GM23338 (cell line): ENCODE results near the gene BRAF. TPM values are rescaled to one million over a fixed set of nuclear protein-coding genes. Genes with fewer than 3 reads are reported as not detected.
A peak's percentile ranks its signal among the peaks of the same experiment; 100 is the strongest.

Source experiments
- ATAC-seq: fragments of 200-7000 bp; cut with Tn5 transposase; 3 replicates; pipeline ENCODE4 v1.9.1; 2020
- DNase-seq: peaks from one replicate; pipeline ENCODE4 v3.0.0-alpha.2; 2015; ENCODE audit warnings: low spot score
- H2AFZ ChIP-seq: fragments of 200-600 bp; sonication (generic); 2 replicates; pipeline ENCODE4 v1.8.0; 2016; ENCODE audit warnings: antibody characterized with exemption, mild to moderate bottlenecking, moderate library complexity
- H3F3A ChIP-seq: fragments of 200-600 bp; sonication (generic); replicated peaks from 2 replicates; pipeline ENCODE4 v1.8.0; 2017; ENCODE audit warnings: antibody characterized with exemption, mixed run types, low read depth
- H3K27ac ChIP-seq: fragments of 200-600 bp; sonication (generic); 2 replicates; pipeline ENCODE4 v1.6.1; 2016; ENCODE audit warnings: low read depth
- H3K27me3 ChIP-seq: fragments of 200-600 bp; sonication (generic); 2 replicates; pipeline ENCODE4 v1.8.0; 2016; ENCODE audit warnings: mild to moderate bottlenecking, mixed run types, moderate library complexity; ENCODE audit not compliant: insufficient read depth
- H3K36me3 ChIP-seq: fragments of 200-600 bp; sonication (generic); 2 replicates; pipeline ENCODE4 v1.8.0; 2016; ENCODE audit warnings: mild to moderate bottlenecking; ENCODE audit not compliant: insufficient read depth
- H3K4me1 ChIP-seq: fragments of 200-600 bp; sonication (generic); 2 replicates; pipeline ENCODE4 v1.8.0; 2016; ENCODE audit warnings: mild to moderate bottlenecking, moderate library complexity; ENCODE audit not compliant: insufficient read depth
- H3K4me2 ChIP-seq: fragments of 200-600 bp; sonication (generic); 2 replicates; pipeline ENCODE4 v1.7.1; 2017; ENCODE audit warnings: mixed run types
- H3K4me3 ChIP-seq: fragments of 200-600 bp; sonication (generic); 2 replicates; pipeline ENCODE4 v1.6.1; 2016; ENCODE audit warnings: mixed run types
- H3K79me2 ChIP-seq: fragments of 200-600 bp; sonication (generic); replicated peaks from 2 replicates; pipeline ENCODE4 v1.8.0; 2017; ENCODE audit warnings: mild to moderate bottlenecking; ENCODE audit not compliant: insufficient read depth
- H3K9me2 ChIP-seq: fragments of 200-600 bp; sonication (generic); 2 replicates; pipeline ENCODE4 v1.8.0; 2017; ENCODE audit not compliant: insufficient read depth
- H4K20me1 ChIP-seq: fragments of 200-600 bp; sonication (generic); replicated peaks from 2 replicates; pipeline ENCODE4 v1.8.0; 2017; ENCODE audit warnings: mild to moderate bottlenecking; ENCODE audit not compliant: insufficient read depth
- H3K27ac Mint-ChIP-seq: 2 replicates; pipeline ENCODE4 v1.8.0; 2020; ENCODE audit warnings: inconsistent platforms, mild to moderate bottlenecking, moderate library complexity, mixed read lengths
- H3K27me3 Mint-ChIP-seq: 3 replicates; pipeline ENCODE4 v1.8.0; 2022; ENCODE audit warnings: low read depth, mild to moderate bottlenecking, moderate library complexity, mixed read lengths, inconsistent platforms; ENCODE audit not compliant: insufficient read depth, poor library complexity
- H3K36me3 Mint-ChIP-seq: 3 replicates; pipeline ENCODE4 v1.8.0; 2021; ENCODE audit warnings: low read depth, mild to moderate bottlenecking, inconsistent platforms, moderate library complexity, mixed read lengths
- H3K4me1 Mint-ChIP-seq: 3 replicates; pipeline ENCODE4 v1.8.0; 2020; ENCODE audit warnings: mild to moderate bottlenecking, inconsistent platforms, mixed read lengths
- H3K4me3 Mint-ChIP-seq: 3 replicates; pipeline ENCODE4 v1.8.0; 2021; ENCODE audit warnings: moderate library complexity, mild to moderate bottlenecking, inconsistent platforms, mixed read lengths
- H3K9me3 Mint-ChIP-seq: 3 replicates; pipeline ENCODE4 v1.8.0; 2020; ENCODE audit warnings: moderate library complexity, mild to moderate bottlenecking, inconsistent platforms, mixed read lengths
- CREB1 ChIP-seq: fragments of 250-450 bp; sonication (Bioruptor Pico); IDR thresholded peaks from 2 replicates; pipeline ENCODE4 v1.5.0; 2020; ENCODE audit warnings: low read depth, mild to moderate bottlenecking, moderate library complexity
- EZH2 ChIP-seq: fragments of 200-600 bp; sonication (generic); IDR thresholded peaks from one replicate; pipeline ENCODE4 v1.8.0; 2017; ENCODE audit warnings: antibody characterized with exemption, mild to moderate bottlenecking, low read depth; ENCODE audit not compliant: unreplicated experiment
- EZH2phosphoT487 ChIP-seq: fragments of 200-600 bp; sonication (generic); IDR thresholded peaks from one replicate; pipeline ENCODE4 v1.8.1; 2018; ENCODE audit warnings: antibody characterized with exemption; ENCODE audit not compliant: unreplicated experiment
- NANOG ChIP-seq: IDR thresholded peaks from 2 replicates; pipeline ENCODE4 v1.6.1; 2016; ENCODE audit warnings: antibody characterized with exemption, borderline replicate concordance
- POLR2AphosphoS5 ChIP-seq: IDR thresholded peaks from 2 replicates; pipeline ENCODE4 v1.6.1; 2016; ENCODE audit warnings: antibody characterized with exemption, low read depth
- STAT1 ChIP-seq: IDR thresholded peaks from one replicate; pipeline ENCODE4 v1.6.1; 2016; ENCODE audit warnings: antibody characterized with exemption; ENCODE audit not compliant: unreplicated experiment
- ZNF114 ChIP-seq: fragments of 250-450 bp; sonication (Bioruptor Pico); IDR thresholded peaks from 2 replicates; pipeline ENCODE4 v1.5.0; 2020; ENCODE audit warnings: mild to moderate bottlenecking, moderate library complexity
- ZNF331 ChIP-seq: fragments of 250-450 bp; sonication (Bioruptor Pico); IDR thresholded peaks from 2 replicates; pipeline ENCODE4 v1.5.0; 2020; ENCODE audit warnings: low read depth, mild to moderate bottlenecking, moderate library complexity
- polyA plus RNA-seq: library from polyadenylated mRNA; unstranded; fragments of >200 nt; fragmentation: Nextera tagmentation; extraction: Ambion mirVana; gene quantifications from 2 replicates; pipeline ENCODE4 v1.2.1, GENCODE V29; 2016
- total RNA-seq: library from RNA; depleted of rRNA; stranded (reverse); fragments of >200 nt; shearing (Covaris generic); gene quantifications from 2 replicates; pipeline ENCODE4 v1.2.3, GENCODE V29; 2014
- TF ChIP-seq, protein P1 (sequence below): IDR thresholded peaks from 2 replicates; pipeline ENCODE4 v1.6.1; 2016; ENCODE audit warnings: antibody characterized with exemption
- TF ChIP-seq, protein P2 (sequence below): IDR thresholded peaks from one replicate; pipeline ENCODE4 v1.6.1; 2018; ENCODE audit warnings: antibody characterized with exemption; ENCODE audit not compliant: unreplicated experiment
- TF ChIP-seq, protein P3 (sequence below), 2 experiments: fragments of 200-600 bp in 1 of 2; sonication (generic) in 1 of 2; conservative IDR thresholded peaks; 2 replicates each; pipeline versions ENCODE4 v1.5.1 to v1.6.1; 2016 to 2017; ENCODE audit warnings: antibody characterized with exemption in 2 of 2, low read depth in 2 of 2, mild to moderate bottlenecking in 2 of 2, moderate library complexity in 1 of 2

The BRAF gene
- total and polyA plus RNA-seq, 2 experiments from 2014 or later, result 14.6 to 36.8 TPM

DNA sequence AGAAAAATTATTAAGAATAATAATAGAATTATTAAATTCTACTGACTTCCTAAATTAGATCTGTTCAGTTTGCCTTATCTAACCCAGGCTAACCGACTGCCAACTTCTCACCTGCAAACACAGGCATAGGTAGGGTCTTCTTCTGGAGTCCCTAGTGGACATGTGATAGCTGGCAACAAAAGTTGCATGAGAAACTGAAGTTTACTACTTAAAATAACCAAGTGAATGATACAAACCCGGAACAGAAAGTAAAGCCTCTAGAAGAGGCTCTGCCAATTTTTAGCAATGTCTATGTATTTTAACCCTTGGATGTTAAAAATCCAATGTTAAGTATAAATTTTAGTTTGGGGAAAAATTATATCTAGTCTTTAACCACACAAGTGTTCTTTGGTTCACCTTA, 190.6 kb downstream of the BRAF start (continued):
- TF ChIP-seq, protein P1, sequence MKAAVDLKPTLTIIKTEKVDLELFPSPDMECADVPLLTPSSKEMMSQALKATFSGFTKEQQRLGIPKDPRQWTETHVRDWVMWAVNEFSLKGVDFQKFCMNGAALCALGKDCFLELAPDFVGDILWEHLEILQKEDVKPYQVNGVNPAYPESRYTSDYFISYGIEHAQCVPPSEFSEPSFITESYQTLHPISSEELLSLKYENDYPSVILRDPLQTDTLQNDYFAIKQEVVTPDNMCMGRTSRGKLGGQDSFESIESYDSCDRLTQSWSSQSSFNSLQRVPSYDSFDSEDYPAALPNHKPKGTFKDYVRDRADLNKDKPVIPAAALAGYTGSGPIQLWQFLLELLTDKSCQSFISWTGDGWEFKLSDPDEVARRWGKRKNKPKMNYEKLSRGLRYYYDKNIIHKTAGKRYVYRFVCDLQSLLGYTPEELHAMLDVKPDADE, result no peak
- no peak for TF ChIP-seq POLR2AphosphoS5
- no peak for TF ChIP-seq EZH2phosphoT487
- no peak for TF ChIP-seq ZNF114 (CRISPR knock-in tag)
- TF ChIP-seq EZH2, result no peak

DNA sequence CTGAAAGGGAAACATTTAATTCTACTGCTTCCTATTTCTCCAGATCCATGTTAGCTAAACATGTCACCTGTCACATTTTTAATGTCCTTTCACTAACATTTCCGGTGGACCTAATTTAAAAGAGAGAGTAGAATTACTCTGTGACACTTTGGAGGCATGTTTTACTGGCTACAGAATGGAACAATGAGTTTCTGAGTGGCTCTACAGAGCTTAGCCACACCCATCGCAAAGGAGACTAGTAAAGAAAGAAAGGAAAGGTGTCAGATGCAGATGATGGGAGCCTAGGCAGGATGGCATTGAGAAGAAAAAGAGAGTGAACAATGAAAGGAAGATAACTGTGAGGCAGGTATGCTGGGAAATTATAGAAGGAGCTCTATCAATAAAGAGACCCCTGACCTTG, 192.3 kb downstream of the BRAF start:
- Mint-ChIP-seq H3K27me3 (no peaks in the 10 kb centered on the region), H3K4me1 (peaks cover 6% of the 10 kb centered on the region; the same call in 2 of the 3 replicates), H3K4me3 (no peak overlapping the region), H3K27ac (no peak overlapping the region), H3K36me3 (peaks cover 4% of the 10 kb centered on the region; the same call in 1 of the 3 replicates), H3K9me3 (no peaks in the 10 kb centered on the region)
- H3K27me3 ChIP-seq, result no peaks in the 10 kb centered on the region
- no peaks in the 10 kb centered on the region for H4K20me1 ChIP-seq
- ATAC-seq (peak; percentile 94), DNase-seq (peak; percentile 52)
- no peak overlapping the region for H3K4me2 ChIP-seq
- H3K27ac ChIP-seq, result no peak overlapping the region
- no peaks in the 10 kb centered on the region for H3K36me3 ChIP-seq
- no peak overlapping the region for H3K4me3 ChIP-seq
- no peak overlapping the region for H2AFZ ChIP-seq
- H3K4me1 ChIP-seq, result no peaks in the 10 kb centered on the region
- H3K9me2 ChIP-seq, result no peaks in the 10 kb centered on the region
- H3K79me2 ChIP-seq, result no peaks in the 10 kb centered on the region
- H3F3A ChIP-seq, result no peaks in the 10 kb centered on the region
- TF ChIP-seq POLR2AphosphoS5 (no peak), EZH2phosphoT487 (no peak), ZNF114 (CRISPR knock-in tag) (no peak), EZH2 (no peak), CREB1 (CRISPR knock-in tag) (no peak), STAT1 (no peak), NANOG (no peak), ZNF331 (no peak)
- TF ChIP-seq, protein P2, sequence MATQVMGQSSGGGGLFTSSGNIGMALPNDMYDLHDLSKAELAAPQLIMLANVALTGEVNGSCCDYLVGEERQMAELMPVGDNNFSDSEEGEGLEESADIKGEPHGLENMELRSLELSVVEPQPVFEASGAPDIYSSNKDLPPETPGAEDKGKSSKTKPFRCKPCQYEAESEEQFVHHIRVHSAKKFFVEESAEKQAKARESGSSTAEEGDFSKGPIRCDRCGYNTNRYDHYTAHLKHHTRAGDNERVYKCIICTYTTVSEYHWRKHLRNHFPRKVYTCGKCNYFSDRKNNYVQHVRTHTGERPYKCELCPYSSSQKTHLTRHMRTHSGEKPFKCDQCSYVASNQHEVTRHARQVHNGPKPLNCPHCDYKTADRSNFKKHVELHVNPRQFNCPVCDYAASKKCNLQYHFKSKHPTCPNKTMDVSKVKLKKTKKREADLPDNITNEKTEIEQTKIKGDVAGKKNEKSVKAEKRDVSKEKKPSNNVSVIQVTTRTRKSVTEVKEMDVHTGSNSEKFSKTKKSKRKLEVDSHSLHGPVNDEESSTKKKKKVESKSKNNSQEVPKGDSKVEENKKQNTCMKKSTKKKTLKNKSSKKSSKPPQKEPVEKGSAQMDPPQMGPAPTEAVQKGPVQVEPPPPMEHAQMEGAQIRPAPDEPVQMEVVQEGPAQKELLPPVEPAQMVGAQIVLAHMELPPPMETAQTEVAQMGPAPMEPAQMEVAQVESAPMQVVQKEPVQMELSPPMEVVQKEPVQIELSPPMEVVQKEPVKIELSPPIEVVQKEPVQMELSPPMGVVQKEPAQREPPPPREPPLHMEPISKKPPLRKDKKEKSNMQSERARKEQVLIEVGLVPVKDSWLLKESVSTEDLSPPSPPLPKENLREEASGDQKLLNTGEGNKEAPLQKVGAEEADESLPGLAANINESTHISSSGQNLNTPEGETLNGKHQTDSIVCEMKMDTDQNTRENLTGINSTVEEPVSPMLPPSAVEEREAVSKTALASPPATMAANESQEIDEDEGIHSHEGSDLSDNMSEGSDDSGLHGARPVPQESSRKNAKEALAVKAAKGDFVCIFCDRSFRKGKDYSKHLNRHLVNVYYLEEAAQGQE, result no peak
- TF ChIP-seq, protein P1, result no peak
- TF ChIP-seq, protein P3, sequence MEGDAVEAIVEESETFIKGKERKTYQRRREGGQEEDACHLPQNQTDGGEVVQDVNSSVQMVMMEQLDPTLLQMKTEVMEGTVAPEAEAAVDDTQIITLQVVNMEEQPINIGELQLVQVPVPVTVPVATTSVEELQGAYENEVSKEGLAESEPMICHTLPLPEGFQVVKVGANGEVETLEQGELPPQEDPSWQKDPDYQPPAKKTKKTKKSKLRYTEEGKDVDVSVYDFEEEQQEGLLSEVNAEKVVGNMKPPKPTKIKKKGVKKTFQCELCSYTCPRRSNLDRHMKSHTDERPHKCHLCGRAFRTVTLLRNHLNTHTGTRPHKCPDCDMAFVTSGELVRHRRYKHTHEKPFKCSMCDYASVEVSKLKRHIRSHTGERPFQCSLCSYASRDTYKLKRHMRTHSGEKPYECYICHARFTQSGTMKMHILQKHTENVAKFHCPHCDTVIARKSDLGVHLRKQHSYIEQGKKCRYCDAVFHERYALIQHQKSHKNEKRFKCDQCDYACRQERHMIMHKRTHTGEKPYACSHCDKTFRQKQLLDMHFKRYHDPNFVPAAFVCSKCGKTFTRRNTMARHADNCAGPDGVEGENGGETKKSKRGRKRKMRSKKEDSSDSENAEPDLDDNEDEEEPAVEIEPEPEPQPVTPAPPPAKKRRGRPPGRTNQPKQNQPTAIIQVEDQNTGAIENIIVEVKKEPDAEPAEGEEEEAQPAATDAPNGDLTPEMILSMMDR (conservative IDR thresholded peaks at IDR 0.05; ENCODE audit: low read depth in 2 of 2), result no peak
